ENCODE data around the gene IGFBP5.

Gene IGFBP5

DNA sequence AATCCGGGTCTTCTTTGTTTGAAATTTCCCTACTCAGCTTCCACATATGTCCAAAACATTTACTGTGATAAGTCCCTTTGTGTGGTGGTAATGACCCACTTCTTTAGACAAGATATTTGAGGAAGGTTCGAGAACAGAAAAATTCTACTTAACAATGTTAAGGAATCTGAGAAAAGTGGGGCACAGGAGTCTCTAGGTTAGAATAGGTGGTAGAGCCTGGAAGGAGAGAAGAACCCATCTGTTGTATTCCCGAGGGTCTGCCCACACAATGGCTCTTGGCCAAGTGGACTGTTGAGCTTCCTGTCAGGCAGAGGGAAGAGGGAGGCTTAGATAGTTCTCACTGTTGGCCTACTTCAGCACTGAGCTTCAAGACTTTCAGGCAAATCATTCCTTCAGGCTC lies 57.9 kb downstream of the IGFBP5 start:
- CTCF ChIA-PET = no interaction called here
- no peak for DNase-seq (ENCODE audit: extremely low spot score)
- TF ChIP-seq, protein P1, sequence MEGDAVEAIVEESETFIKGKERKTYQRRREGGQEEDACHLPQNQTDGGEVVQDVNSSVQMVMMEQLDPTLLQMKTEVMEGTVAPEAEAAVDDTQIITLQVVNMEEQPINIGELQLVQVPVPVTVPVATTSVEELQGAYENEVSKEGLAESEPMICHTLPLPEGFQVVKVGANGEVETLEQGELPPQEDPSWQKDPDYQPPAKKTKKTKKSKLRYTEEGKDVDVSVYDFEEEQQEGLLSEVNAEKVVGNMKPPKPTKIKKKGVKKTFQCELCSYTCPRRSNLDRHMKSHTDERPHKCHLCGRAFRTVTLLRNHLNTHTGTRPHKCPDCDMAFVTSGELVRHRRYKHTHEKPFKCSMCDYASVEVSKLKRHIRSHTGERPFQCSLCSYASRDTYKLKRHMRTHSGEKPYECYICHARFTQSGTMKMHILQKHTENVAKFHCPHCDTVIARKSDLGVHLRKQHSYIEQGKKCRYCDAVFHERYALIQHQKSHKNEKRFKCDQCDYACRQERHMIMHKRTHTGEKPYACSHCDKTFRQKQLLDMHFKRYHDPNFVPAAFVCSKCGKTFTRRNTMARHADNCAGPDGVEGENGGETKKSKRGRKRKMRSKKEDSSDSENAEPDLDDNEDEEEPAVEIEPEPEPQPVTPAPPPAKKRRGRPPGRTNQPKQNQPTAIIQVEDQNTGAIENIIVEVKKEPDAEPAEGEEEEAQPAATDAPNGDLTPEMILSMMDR (IDR thresholded peaks at IDR 0.05; ENCODE audit: control extremely low read depth, extremely low read depth, low read depth, missing control alignments) = no peak
- POLR2A ChIA-PET = interaction anchor here (0.5 to 1.3 kb wide), 2 partner anchors 13 to 530 kb away, joined by 3 to 5 read pairs; no protein-coding TSS in a partner anchor

DNA sequence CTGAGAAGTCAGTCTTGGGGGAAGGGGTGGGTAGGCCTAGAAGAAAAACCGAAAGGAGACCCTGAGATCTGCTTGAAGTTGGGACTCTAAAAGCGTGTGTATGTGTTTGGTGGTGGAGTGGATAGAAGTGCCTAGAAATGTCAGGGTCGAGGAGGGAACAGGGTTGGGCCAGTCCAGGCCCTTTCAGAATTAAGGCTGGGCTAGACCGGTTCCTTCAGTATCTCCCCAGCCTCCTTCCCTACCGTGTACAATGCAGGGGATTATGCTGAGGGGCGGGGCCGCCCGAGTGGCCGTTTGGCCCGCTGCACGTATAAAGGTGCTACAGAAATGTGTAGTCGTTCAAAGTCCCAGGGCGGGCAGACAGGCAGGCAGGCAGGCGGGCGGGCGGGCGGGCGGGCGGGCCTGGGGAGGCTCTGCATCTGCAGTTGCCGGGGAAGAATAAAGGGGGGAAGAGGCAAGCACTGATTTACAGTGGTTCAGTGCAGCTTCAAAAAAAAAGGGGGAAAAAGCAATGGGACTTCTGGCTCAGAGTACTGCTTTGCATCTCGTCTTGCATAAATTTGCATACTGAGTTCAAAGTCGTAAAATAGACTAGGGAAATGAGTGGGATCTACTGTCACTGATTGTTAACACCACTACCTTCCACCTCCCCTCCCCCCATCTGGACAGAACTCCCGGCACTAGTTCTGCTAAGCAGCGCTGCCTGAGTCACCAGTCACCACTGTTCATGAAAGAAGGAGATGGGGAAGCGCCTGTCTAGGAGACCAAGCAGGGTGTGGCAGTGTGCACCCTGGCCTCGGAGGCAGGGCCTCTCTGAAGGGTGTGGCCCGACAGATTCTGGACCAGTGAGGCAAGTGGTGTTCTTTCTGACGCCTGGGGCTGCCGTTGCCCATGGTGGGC lies 58.5 kb downstream of the IGFBP5 start:
- DNase-seq (ENCODE audit: extremely low spot score) = no peak
- CTCF ChIA-PET = no interaction called here
- TF ChIP-seq, protein P1 (IDR thresholded peaks at IDR 0.05; ENCODE audit: control extremely low read depth, extremely low read depth, low read depth, missing control alignments) = no peak
- POLR2A ChIA-PET = interaction anchor here (0.5 to 1.3 kb wide), 2 partner anchors 14 to 530 kb away, joined by 3 to 5 read pairs; no protein-coding TSS in a partner anchor

DNA sequence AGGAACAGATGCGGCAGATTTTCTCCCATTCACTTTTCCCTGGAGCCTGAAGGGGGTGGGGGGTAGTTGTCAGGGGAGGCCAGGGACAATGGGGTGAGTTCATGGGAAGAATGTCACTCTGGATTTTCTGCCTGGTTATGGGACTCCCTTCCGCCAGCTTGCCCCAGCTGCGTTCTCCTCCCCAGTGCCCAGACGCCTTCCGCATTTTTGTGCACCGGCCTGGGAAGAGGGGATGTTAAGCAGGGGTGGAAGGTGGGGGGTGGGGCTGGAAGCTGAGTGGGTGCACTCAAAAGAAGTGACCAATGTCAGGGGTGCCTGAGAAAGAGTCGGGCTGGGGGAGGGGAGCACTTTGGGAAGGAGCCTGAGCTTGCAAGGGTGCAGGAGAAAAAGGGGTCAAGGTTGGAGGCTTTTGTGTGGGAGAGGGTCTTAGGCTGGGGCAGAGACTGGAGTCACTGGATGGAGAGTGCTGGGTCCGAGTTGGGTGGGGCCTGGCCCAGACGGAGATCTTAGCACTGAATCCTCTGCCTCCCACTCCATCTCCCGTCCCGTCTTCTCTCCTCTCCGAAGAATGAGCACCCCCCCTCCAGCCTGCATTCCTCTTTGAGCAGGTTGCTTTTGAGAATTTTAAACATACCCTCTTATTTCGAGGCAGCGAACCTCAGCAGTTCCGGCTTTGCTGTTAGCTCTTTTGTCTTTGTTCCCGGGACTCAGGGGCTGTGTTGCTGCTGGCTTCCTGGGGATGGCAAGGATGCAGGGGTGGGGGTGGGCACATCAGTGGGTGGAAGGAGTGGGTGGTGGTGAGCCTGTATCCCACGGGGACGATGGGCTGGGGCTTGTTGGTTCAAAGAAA lies 59.4 kb downstream of the IGFBP5 start:
- no peak for DNase-seq (ENCODE audit: extremely low spot score)
- ChIA-PET CTCF (interaction anchor here (0.8 kb wide), 1 partner anchor 9 kb away, joined by 3 read pairs; no protein-coding TSS in a partner anchor), POLR2A (no interaction called here)
- TF ChIP-seq, protein P1 (IDR thresholded peaks at IDR 0.05; ENCODE audit: control extremely low read depth, extremely low read depth, low read depth, missing control alignments) = no peak

DNA sequence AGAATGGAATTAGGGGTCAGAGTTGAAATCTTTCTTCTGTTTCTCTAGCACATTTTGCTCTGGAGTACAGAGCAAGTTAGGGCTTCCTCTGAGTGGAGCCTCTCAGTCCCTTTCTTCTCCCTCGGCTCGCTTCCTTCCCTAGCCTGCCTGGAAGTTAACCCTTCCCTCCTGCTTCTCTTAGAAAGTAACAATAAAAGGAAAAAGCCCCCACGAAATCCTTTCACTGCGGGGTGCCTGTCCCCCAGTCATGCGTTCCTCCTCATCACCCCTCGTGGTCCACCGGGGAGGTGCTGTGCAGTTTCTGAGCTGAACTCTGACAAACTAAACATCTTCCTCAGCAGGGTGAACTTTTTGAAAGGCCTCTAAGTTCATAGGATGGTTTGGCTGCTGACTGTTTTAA lies 60.2 kb downstream of the IGFBP5 start:
- ChIA-PET CTCF (interaction anchor here (0.8 kb wide), 1 partner anchor 9 kb away, joined by 3 read pairs; no protein-coding TSS in a partner anchor), POLR2A (no interaction called here)
- TF ChIP-seq, protein P1 (IDR thresholded peaks at IDR 0.05; ENCODE audit: control extremely low read depth, extremely low read depth, low read depth, missing control alignments) = no peak
- DNase-seq (ENCODE audit: extremely low spot score) = no peak

DNA sequence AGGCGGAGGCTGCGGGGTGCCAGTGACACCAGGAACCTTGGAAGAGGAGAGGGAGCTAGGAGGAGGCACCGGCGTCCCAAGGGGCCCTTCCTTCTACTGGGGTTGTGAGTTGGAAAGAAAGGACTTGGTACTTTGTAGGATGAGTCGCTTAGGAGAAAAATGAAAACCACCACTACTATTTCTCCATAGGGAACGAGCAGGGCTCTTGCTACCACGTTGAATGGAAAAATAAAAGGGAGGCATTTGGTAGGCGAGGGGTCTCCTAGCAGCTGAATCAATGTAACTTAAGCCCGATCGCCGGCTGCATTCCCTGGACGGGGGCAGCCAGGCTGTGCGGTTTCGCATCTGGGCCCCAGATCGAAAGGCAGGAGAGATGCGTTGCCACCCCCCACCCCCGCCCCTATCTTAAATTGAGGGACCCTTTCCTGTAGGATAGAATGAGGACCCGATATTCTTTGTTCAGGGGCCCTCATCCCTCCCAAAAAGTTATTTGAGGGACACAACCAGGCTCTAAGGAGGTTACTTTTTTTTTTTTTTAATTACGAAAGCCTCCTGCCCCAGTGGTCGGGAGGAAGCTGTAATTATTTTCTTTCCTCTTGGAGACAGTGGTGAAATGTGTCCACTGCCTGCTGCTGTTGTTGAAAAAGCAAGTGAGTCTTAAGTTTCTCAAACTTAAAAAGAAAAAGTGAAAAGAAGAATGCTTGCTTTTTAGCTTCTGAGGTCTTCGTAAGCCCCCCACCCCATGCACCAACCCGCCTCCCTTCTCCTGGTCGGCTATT lies 60.8 kb downstream of the IGFBP5 start:
- ChIA-PET POLR2A (no interaction called here), CTCF (interaction anchor here (1.2 kb wide), 1 partner anchor 27 kb away, joined by 3 read pairs; no protein-coding TSS in a partner anchor)
- DNase-seq (ENCODE audit: extremely low spot score) = no peak
- TF ChIP-seq, protein P1 (IDR thresholded peaks at IDR 0.05; ENCODE audit: control extremely low read depth, extremely low read depth, low read depth, missing control alignments) = no peak
